Type B pancreatic cell (in vitro differentiated cells): ENCODE measurements around the gene TFPI. TPM values are rescaled to one million over a fixed set of nuclear protein-coding genes. Genes with fewer than 3 reads are reported as not detected.

Experiments
- DNase-seq: peaks from one replicate; pipeline ENCODE4 v3.0.0; 2021; ENCODE audit warnings: mixed read lengths; ENCODE audit not compliant: unreplicated experiment; ENCODE audit errors: extremely low spot score
- H3K27ac Mint-ChIP-seq: 2 replicates; pipeline ENCODE4 v1.8.0; 2021; ENCODE audit warnings: mild to moderate bottlenecking, mixed read lengths
- H3K27me3 Mint-ChIP-seq: 2 replicates; pipeline ENCODE4 v1.8.0; 2021; ENCODE audit warnings: mixed read lengths
- H3K36me3 Mint-ChIP-seq: 2 replicates; pipeline ENCODE4 v1.8.0; 2021; ENCODE audit warnings: mixed read lengths
- H3K4me1 Mint-ChIP-seq: one replicate; pipeline ENCODE4 v1.8.0; 2021; ENCODE audit warnings: mixed read lengths; ENCODE audit not compliant: unreplicated experiment
- H3K4me3 Mint-ChIP-seq: 2 replicates; pipeline ENCODE4 v1.8.0; 2021; ENCODE audit warnings: mild to moderate bottlenecking, mixed read lengths
- H3K9me3 Mint-ChIP-seq: 2 replicates; pipeline ENCODE4 v1.8.0; 2021; ENCODE audit warnings: mixed read lengths
- CTCF ChIP-seq: fragments of 200-600 bp; sonication (generic); conservative IDR thresholded peaks from 2 replicates; pipeline ENCODE4 v1.5.0; 2021; ENCODE audit warnings: antibody characterized with exemption, mild to moderate bottlenecking
- total RNA-seq: library from RNA; stranded (reverse); gene quantifications from 2 replicates; pipeline ENCODE4 v1.2.1, GENCODE V29; 2021; ENCODE audit warnings: low replicate concordance

TFPI gene
- total RNA-seq, 1 donor from 2014 or later: 12.2 TPM

GRCh38 chr2:187586011-187586641 lies 31.9 kb upstream of the TFPI start:
- no peak for DNase-seq
- Mint-ChIP-seq H3K27me3 (no peaks in the 10 kb centered on the region), H3K27ac (no peak overlapping the region), H3K4me3 (no peak overlapping the region), H3K4me1 (peaks cover 9% of the 10 kb centered on the region), H3K36me3 (no peaks in the 10 kb centered on the region), H3K9me3 (no peaks in the 10 kb centered on the region)
- no peak for TF ChIP-seq CTCF

GRCh38 chr2:187581125-187581896 lies 27.1 kb upstream of the TFPI start:
- TF ChIP-seq CTCF: peak; percentile 85
- DNase-seq: no peak
- Mint-ChIP-seq H3K36me3 (no peaks in the 10 kb centered on the region), H3K9me3 (no peaks in the 10 kb centered on the region), H3K4me1 (peaks cover 11% of the 10 kb centered on the region), H3K27me3 (no peaks in the 10 kb centered on the region), H3K27ac (no peak overlapping the region), H3K4me3 (peak overlapping the region; percentile 12)

GRCh38 chr2:187580462-187581124 lies 26.4 kb upstream of the TFPI start:
- H3K9me3 Mint-ChIP-seq: no peaks in the 10 kb centered on the region
- TF ChIP-seq CTCF: peak; percentile 69
- peak overlapping the region; percentile 38 for H3K27ac Mint-ChIP-seq
- no peak for DNase-seq
- peaks cover 13% of the 10 kb centered on the region for H3K4me1 Mint-ChIP-seq
- no peak overlapping the region for H3K4me3 Mint-ChIP-seq
- H3K27me3 Mint-ChIP-seq: no peaks in the 10 kb centered on the region
- H3K36me3 Mint-ChIP-seq: no peaks in the 10 kb centered on the region

GRCh38 chr2:187577310-187577709 lies 23.1 kb upstream of the TFPI start:
- peaks cover 21% of the 10 kb centered on the region for H3K4me1 Mint-ChIP-seq
- H3K36me3 Mint-ChIP-seq: no peaks in the 10 kb centered on the region
- no peak for TF ChIP-seq CTCF
- H3K4me3 Mint-ChIP-seq: no peak overlapping the region
- no peaks in the 10 kb centered on the region for H3K27me3 Mint-ChIP-seq
- H3K27ac Mint-ChIP-seq: no peak overlapping the region
- no peak for DNase-seq
- peaks cover 4% of the 10 kb centered on the region for H3K9me3 Mint-ChIP-seq

- no peaks in the 10 kb centered on the region for H3K27me3 Mint-ChIP-seq
- H3K36me3 Mint-ChIP-seq: no peaks in the 10 kb centered on the region
- TF ChIP-seq CTCF: no peak
- H3K27ac Mint-ChIP-seq: no peak overlapping the region
- no peak for DNase-seq
- H3K4me1 Mint-ChIP-seq: peaks cover 21% of the 10 kb centered on the region
- H3K9me3 Mint-ChIP-seq: peaks cover 8% of the 10 kb centered on the region
- no peak overlapping the region for H3K4me3 Mint-ChIP-seq
Measured at GRCh38 chr2:187576906-187577305, 22.7 kb upstream of the TFPI start.
